SK-MEL-5 (cell line): ENCODE results near the gene OR11G2. TPM values are rescaled to one million over a fixed set of nuclear protein-coding genes. Genes with fewer than 3 reads are reported as not detected.
"Not testable (repeated sequence)": the region's sequence is repeated elsewhere in the genome, so short reads cannot be mapped to it uniquely, and the experiment has no call there.

Experiments used
- DNase-seq: peaks from one replicate; pipeline ENCODE4 v3.0.0-alpha.2; 2016; ENCODE audit warnings: low read depth, low spot score
- in situ Hi-C: cut with HindIII; loops from 2 replicates; pipeline ENCODE4 v1.10.0; 2016; ENCODE audit warnings: low sequenced_read_pairs, high pct_unique_total_duplicates, low pct_unique_long_range_greater_than_20kb
- small RNA-seq, 2 experiments: library from RNA; depleted of rRNA; stranded (forward); fragments of <200 nt; gene quantifications; one replicate each; pipeline ENCODE3, GENCODE V24; 2014
- total RNA-seq: library from RNA; depleted of rRNA; stranded (reverse); fragments of >200 nt; shearing (Covaris generic); gene quantifications from 2 replicates; pipeline ENCODE4 v1.2.3, GENCODE V29; 2014; rRNA removed

Gene OR11G2
- total RNA-seq, 1 experiment from 2014 or later = not detected

GRCh38 chr14:20204721-20205120 is 14.0 kb downstream of the OR11G2 start:
- in situ Hi-C loops = no loop called here
- DNase-seq = no peak

- DNase-seq = no peak
- in situ Hi-C loops = no loop called here
Measured at GRCh38 chr14:20209595-20209994, 18.9 kb downstream of the OR11G2 start.

- DNase-seq, in situ Hi-C loops: not testable (repeated sequence)
Measured at GRCh38 chr14:20212406-20212805, 21.7 kb downstream of the OR11G2 start.

- in situ Hi-C loops = no loop called here
Measured at GRCh38 chr14:20215196-20215595, 24.5 kb downstream of the OR11G2 start.

GRCh38 chr14:20219033-20219432 is 28.3 kb downstream of the OR11G2 start:
- no peak for DNase-seq
- in situ Hi-C loops = no loop called here

More at GRCh38 chr14:20215196-20215595, 24.5 kb downstream of the OR11G2 start:
- DNase-seq = no peak

- in situ Hi-C loops = no loop called here
- no peak for DNase-seq
Measured at GRCh38 chr14:20223410-20223809, 32.7 kb downstream of the OR11G2 start, which contains the start of gene OR11H6. TSS of gene OR11H6 (plus strand) at chr14:20223710. CDS start at chr14:20223710, 0 bp downstream.

GRCh38 chr14:20228681-20229080 is 38.0 kb downstream of the OR11G2 start, which contains the start of gene OR11H7:
TSS of gene OR11H7 (plus strand) at chr14:20228981.
- in situ Hi-C loops = no loop called here

GRCh38 chr14:20235415-20235814 is 44.7 kb downstream of the OR11G2 start:
- DNase-seq, in situ Hi-C loops: not testable (repeated sequence)

More at GRCh38 chr14:20228681-20229080, 38.0 kb downstream of the OR11G2 start, which contains the start of gene OR11H7:
- DNase-seq = no peak

- in situ Hi-C loops = no loop called here
- DNase-seq = peak; percentile 25
Measured at GRCh38 chr14:20247646-20248246, 57.0 kb downstream of the OR11G2 start.

Small RNA genes lying within 50 kb of the gene (small RNA-seq; reads per million reads assigned to genes)
- gene GTF2IP22 = 0 reads per million in 2 experiments

Other genes with a start within 250 kb of the OR11G2 start
- not detected in 2 replicates for gene OR4K15, start 215.3 kb upstream of the OR11G2 start, total RNA-seq
- not detected in 2 replicates for gene OR4Q2, start 188.7 kb upstream of the OR11G2 start, total RNA-seq
- gene OR4K14, start 171.6 kb upstream of the OR11G2 start, total RNA-seq = not detected in 2 replicates
- not detected in 2 replicates for gene OR4K13, start 154.9 kb upstream of the OR11G2 start, total RNA-seq
- not detected in 2 replicates for gene OR4L1, start 130.9 kb upstream of the OR11G2 start, total RNA-seq
- gene OR4K17, start 80.2 kb upstream of the OR11G2 start, total RNA-seq = not detected in 2 replicates
- not detected in 2 replicates for gene OR4N5, start 52.1 kb upstream of the OR11G2 start, total RNA-seq
- not detected in 2 replicates for gene OR11H6, start 32.8 kb downstream of the OR11G2 start, total RNA-seq
- gene OR11H7, start 38.1 kb downstream of the OR11G2 start, total RNA-seq = not detected in 2 replicates
- gene OR11H4, start 48.4 kb downstream of the OR11G2 start, total RNA-seq = not detected in 2 replicates
- 23.3 and 23.9 TPM in 2 replicates for gene TTC5, start 115.1 kb downstream of the OR11G2 start, total RNA-seq
- gene CCNB1IP1, start 142.4 kb downstream of the OR11G2 start, total RNA-seq = 81.2 and 82.5 TPM in 2 replicates
- 9.2 and 13.2 TPM in 2 replicates for gene PARP2, start 152.7 kb downstream of the OR11G2 start, total RNA-seq
- 11.0 and 11.5 TPM in 2 replicates for gene TEP1, start 222.6 kb downstream of the OR11G2 start, total RNA-seq
- not detected in 2 replicates for gene KLHL33, start 245.3 kb downstream of the OR11G2 start, total RNA-seq